Effector memory CD4-positive, alpha-beta T cell (primary cell): ENCODE measurements around the gene KCNQ1OT1.

Source experiments
- DNase-seq, 3 donors: peaks; one replicate each; pipeline ENCODE4 v3.0.0-alpha.2; 2020
- H3K27ac ChIP-seq: 2 replicates; pipeline ENCODE4 v1.7.0; 2013; ENCODE audit warnings: mild to moderate bottlenecking, low read length, moderate library complexity; ENCODE audit not compliant: insufficient read depth, poor library complexity, severe bottlenecking
- H3K27me3 ChIP-seq: replicated peaks from 2 replicates; pipeline ENCODE4 v1.7.0; 2013; ENCODE audit warnings: mild to moderate bottlenecking, low read length; ENCODE audit not compliant: insufficient read depth, control insufficient read depth, poor library complexity, severe bottlenecking
- H3K36me3 ChIP-seq: 2 replicates; pipeline ENCODE4 v1.7.0; 2013; ENCODE audit warnings: mild to moderate bottlenecking, low read length, moderate library complexity; ENCODE audit not compliant: control insufficient read depth, insufficient read depth
- H3K4me1 ChIP-seq: 2 replicates; pipeline ENCODE4 v1.7.0; 2013; ENCODE audit warnings: low read length, mild to moderate bottlenecking; ENCODE audit not compliant: control insufficient read depth, insufficient read depth, poor library complexity, severe bottlenecking
- H3K4me3 ChIP-seq: 2 replicates; pipeline ENCODE4 v1.7.0; 2013; ENCODE audit warnings: low read length, low read depth, mild to moderate bottlenecking; ENCODE audit not compliant: insufficient read depth, poor library complexity, severe bottlenecking
- H3K9me3 ChIP-seq: 2 replicates; pipeline ENCODE4 v1.7.0; 2013; ENCODE audit warnings: mild to moderate bottlenecking, low read length, moderate library complexity; ENCODE audit not compliant: control insufficient read depth

The KCNQ1OT1 gene

DNA sequence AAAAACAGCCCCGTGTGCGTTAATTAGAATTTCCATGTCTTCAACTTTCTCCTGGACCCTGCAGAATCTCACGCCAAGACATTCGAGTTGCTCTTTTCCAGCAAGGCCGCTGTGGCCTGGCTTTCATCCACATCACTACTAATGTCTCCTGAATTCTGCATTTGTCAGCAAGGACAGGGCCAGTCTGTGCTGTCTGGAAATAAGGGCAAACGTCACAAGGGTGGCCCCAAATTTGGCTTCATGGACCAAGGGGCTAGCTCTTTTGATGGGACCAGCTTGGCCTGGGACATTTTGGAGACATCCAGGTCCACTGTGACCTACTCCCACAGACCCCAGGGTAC lies 33.4 kb downstream of the KCNQ1OT1 start:
- Histone ChIP-seq H3K36me3 (no peaks in the 10 kb centered on the region), H3K27me3 (no peaks in the 10 kb centered on the region)

GRCh38 chr11:2665526-2666400 lies 34.0 kb downstream of the KCNQ1OT1 start:
- Histone ChIP-seq H3K27me3 (no peaks in the 10 kb centered on the region), H3K4me1 (no peaks in the 10 kb centered on the region), H3K9me3 (no peaks in the 10 kb centered on the region), H3K27ac (no peak overlapping the region), H3K36me3 (no peaks in the 10 kb centered on the region), H3K4me3 (no peak overlapping the region)
- no peak for DNase-seq

More for the DNA sequence above, 33.4 kb downstream of the KCNQ1OT1 start:
- Histone ChIP-seq H3K9me3 (no peaks in the 10 kb centered on the region), H3K4me3 (no peak overlapping the region), H3K27ac (no peak overlapping the region), H3K4me1 (no peaks in the 10 kb centered on the region)
- no peak for DNase-seq

GRCh38 chr11:2664791-2665525 lies 34.8 kb downstream of the KCNQ1OT1 start:
- Histone ChIP-seq H3K9me3 (no peaks in the 10 kb centered on the region), H3K27me3 (no peaks in the 10 kb centered on the region), H3K4me3 (no peak overlapping the region), H3K4me1 (no peaks in the 10 kb centered on the region), H3K36me3 (no peaks in the 10 kb centered on the region), H3K27ac (no peak overlapping the region)
- no peak for DNase-seq

DNA sequence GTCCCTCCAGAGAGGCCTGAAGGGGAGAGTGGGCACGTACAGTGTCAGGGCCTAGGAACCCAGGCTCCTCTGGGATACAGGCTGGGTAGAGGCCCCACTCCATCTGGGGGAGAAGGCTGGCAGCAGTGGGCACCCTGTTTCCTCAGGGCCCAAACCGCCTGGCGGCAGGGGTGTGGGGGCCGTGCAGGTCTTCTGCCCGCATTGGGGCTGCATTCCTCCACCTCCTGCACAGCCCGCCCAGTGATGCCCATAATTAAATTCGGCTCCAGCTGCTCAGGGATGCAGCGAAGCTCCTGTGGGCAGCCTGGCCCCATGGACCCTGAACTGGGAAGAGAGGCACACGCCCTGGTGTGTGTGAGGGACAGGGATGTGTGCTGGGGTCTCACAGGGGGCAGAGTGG lies 35.4 kb downstream of the KCNQ1OT1 start:
- Histone ChIP-seq H3K9me3 (no peaks in the 10 kb centered on the region), H3K27ac (no peak overlapping the region), H3K36me3 (no peaks in the 10 kb centered on the region), H3K4me3 (no peak overlapping the region), H3K27me3 (no peaks in the 10 kb centered on the region), H3K4me1 (no peaks in the 10 kb centered on the region)
- DNase-seq, result no peak

DNA sequence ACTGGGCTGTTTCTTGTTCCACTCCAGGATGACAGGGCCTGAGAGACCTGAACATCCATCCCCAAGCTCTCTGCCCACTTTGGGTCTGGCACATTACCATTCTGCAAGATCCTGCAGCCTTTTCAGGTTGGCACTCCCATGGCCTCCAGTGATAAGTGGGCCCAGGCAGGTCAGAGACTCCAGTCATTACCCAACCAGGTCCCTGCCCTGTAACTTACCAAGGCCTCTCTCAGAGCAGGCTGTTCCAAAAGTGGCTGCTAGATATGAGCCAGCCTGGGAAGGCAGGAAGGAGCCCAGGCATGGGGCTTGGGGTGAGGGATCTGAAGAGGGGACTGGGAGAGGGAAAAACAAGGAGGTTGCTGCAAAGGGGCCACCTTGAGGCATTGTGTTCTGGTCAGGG lies 35.9 kb downstream of the KCNQ1OT1 start:
- Histone ChIP-seq H3K27ac (no peak overlapping the region), H3K36me3 (no peaks in the 10 kb centered on the region), H3K4me3 (no peak overlapping the region), H3K9me3 (no peaks in the 10 kb centered on the region), H3K4me1 (no peaks in the 10 kb centered on the region), H3K27me3 (no peaks in the 10 kb centered on the region)
- DNase-seq, result no peak

DNA sequence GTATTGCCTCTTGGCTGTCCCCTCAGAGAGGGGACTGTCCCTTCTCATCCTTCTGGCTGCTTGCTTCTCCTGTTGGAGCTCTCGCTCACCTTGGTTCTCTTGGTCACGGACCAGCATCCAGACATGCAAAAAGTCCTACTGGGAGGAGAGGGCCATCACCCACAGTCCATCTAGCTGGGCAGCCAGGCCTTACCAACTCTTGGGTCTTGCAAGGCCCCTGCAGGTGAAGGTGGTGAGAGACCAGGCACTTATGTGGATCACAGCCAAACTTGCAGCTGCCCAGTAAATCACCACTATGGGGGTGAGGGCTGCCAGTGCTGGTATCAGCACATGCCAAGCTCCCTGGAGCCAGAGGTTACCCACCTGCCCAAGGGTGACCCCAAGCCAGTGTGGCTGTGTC lies 36.3 kb downstream of the KCNQ1OT1 start:
- no peak overlapping the region for H3K27ac ChIP-seq
- no peaks in the 10 kb centered on the region for H3K36me3 ChIP-seq
- H3K4me3 ChIP-seq, result no peak overlapping the region
- H3K9me3 ChIP-seq, result no peaks in the 10 kb centered on the region
- no peaks in the 10 kb centered on the region for H3K4me1 ChIP-seq
- no peaks in the 10 kb centered on the region for H3K27me3 ChIP-seq
- no peak for DNase-seq

DNA sequence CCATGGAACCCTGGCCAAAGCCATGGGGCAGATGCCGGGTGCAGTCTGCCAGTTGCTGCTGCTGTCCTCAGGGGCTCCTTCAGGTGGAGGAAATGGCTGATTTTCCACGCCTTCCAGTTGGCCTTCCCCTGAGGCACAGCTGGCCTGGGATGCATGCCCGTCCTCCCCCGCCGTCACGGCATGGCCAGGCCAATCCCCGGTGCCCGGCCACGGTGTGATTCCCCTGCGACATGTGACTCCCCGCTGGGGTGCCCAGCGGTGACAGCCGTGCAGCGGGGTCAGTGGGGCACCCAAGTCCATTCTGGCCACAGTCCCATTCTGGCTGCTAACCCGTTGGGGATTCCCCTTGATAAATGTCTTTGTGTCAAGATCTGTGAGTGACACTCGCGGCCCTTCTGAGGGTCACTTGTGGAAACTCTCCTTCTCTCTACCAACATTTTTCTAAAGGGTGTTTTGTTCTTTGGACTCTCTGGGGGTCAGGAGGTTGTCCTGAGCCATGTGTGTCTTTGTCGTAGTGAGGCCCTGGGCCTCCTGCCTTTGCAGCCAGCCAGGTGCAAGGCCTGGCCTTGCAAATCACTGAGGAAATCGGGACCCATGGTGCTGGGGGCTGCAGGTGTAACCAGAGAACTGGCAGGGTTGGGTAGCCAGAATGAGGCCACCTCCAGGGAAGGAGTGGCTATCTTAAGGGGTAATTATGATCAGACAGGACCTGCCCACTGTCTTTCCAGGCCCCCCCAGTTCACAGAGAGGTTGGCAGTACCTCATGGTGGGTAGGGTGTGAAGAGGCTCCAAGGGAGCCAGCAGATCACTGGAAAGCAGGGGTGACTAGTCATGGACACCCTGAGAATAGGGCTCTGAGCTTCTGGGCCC lies 37.1 kb downstream of the KCNQ1OT1 start:
- DNase-seq, result no peak
- Histone ChIP-seq H3K27me3 (no peaks in the 10 kb centered on the region), H3K36me3 (no peaks in the 10 kb centered on the region), H3K27ac (no peak overlapping the region), H3K4me1 (no peaks in the 10 kb centered on the region), H3K9me3 (no peaks in the 10 kb centered on the region), H3K4me3 (no peak overlapping the region)

GRCh38 chr11:2662024-2662312 lies 37.8 kb downstream of the KCNQ1OT1 start:
- Histone ChIP-seq H3K9me3 (no peaks in the 10 kb centered on the region), H3K36me3 (no peaks in the 10 kb centered on the region), H3K27ac (no peak overlapping the region), H3K4me3 (no peak overlapping the region), H3K4me1 (no peaks in the 10 kb centered on the region), H3K27me3 (no peaks in the 10 kb centered on the region)
- DNase-seq, result no peak

GRCh38 chr11:2661173-2662023 lies 38.4 kb downstream of the KCNQ1OT1 start:
- DNase-seq, result no peak
- Histone ChIP-seq H3K36me3 (no peaks in the 10 kb centered on the region), H3K4me1 (no peaks in the 10 kb centered on the region), H3K27me3 (no peaks in the 10 kb centered on the region), H3K9me3 (no peaks in the 10 kb centered on the region), H3K27ac (no peak overlapping the region), H3K4me3 (no peak overlapping the region)
